Duodenal mucosa (tissue), 2 donors: ENCODE data around the gene HSD17B12.

ENCODE experiments used
- H3K27ac ChIP-seq: one replicate; pipeline ENCODE4 v1.7.0; 2013; ENCODE audit warnings: low read depth, low read length
- H3K27me3 ChIP-seq, 2 donors: one replicate each; pipeline ENCODE4 v1.7.0; 2013; ENCODE audit warnings: low read length in 2 of 2, control low read depth in 1 of 2; ENCODE audit not compliant: insufficient read depth in 2 of 2, control insufficient read depth in 1 of 2
- H3K36me3 ChIP-seq, 2 donors: one replicate each; pipeline ENCODE4 v1.7.0; 2013; ENCODE audit warnings: low read length in 2 of 2, control low read depth in 1 of 2; ENCODE audit not compliant: insufficient read depth in 2 of 2, control insufficient read depth in 1 of 2
- H3K4me1 ChIP-seq, 2 donors: one replicate each; pipeline ENCODE4 v1.7.0; 2013; ENCODE audit warnings: low read length in 2 of 2, control low read depth in 1 of 2; ENCODE audit not compliant: insufficient read depth in 2 of 2, control insufficient read depth in 1 of 2
- H3K4me3 ChIP-seq, 2 donors: one replicate each; pipeline ENCODE4 v1.7.0; 2013; ENCODE audit warnings: low read length in 2 of 2, low read depth in 1 of 2
- H3K9ac ChIP-seq, 2 donors: one replicate each; pipeline ENCODE4 v1.7.0; 2013; ENCODE audit warnings: low read length in 2 of 2, low read depth in 1 of 2
- H3K9me3 ChIP-seq, 2 donors: one replicate each; pipeline ENCODE4 v1.7.0; 2013; ENCODE audit warnings: low read length in 2 of 2, control low read depth in 1 of 2; ENCODE audit not compliant: control insufficient read depth in 1 of 2

The HSD17B12 gene

GRCh38 chr11:43899094-43899493, 218.6 kb downstream of the HSD17B12 start:
- no peaks in the 10 kb centered on the region for H3K4me1 ChIP-seq
- H3K27me3 ChIP-seq, result no peaks in the 10 kb centered on the region
- H3K36me3 ChIP-seq, result peaks cover 25 to 60% of the 10 kb centered on the region in 2 donors
- no peak overlapping the region for H3K4me3 ChIP-seq
- H3K9ac ChIP-seq, result no peak overlapping the region
- H3K27ac ChIP-seq, result no peak overlapping the region
- no peaks in the 10 kb centered on the region for H3K9me3 ChIP-seq

GRCh38 chr11:43901551-43901950, 221.0 kb downstream of the HSD17B12 start:
- Histone ChIP-seq H3K27ac (no peak overlapping the region), H3K4me1 (no peaks in the 10 kb centered on the region)

DNA sequence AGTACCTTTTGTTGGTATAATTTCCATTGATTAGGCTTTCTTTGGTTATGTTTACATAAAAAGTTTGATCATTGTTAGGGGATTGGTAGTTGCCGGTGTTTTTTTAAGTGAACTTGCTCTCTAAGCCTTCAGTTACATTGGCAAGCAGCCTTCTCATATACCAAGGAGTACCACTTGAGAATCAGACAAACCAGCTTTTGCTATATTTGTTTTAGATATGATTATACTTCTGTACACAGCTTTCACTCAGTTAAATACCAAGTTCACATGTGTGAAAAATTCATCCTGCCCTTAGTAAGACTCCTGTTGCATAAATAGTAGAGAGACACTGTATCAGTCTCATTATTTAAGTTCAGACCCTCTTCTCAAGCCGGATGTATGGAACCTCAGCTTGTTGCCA, 222.5 kb downstream of the HSD17B12 start:
- no peaks in the 10 kb centered on the region for H3K9me3 ChIP-seq
- no peak overlapping the region for H3K4me3 ChIP-seq
- no peaks in the 10 kb centered on the region for H3K27me3 ChIP-seq
- no peak overlapping the region for H3K9ac ChIP-seq
- peaks cover 13 to 42% of the 10 kb centered on the region in 2 donors for H3K36me3 ChIP-seq
- no peaks in the 10 kb centered on the region for H3K4me1 ChIP-seq
- H3K27ac ChIP-seq, result no peak overlapping the region

More at GRCh38 chr11:43901551-43901950, 221.0 kb downstream of the HSD17B12 start:
- H3K36me3 ChIP-seq, result peaks cover 20 to 53% of the 10 kb centered on the region in 2 donors
- no peak overlapping the region for H3K9ac ChIP-seq
- H3K27me3 ChIP-seq, result no peaks in the 10 kb centered on the region
- H3K4me3 ChIP-seq, result no peak overlapping the region
- H3K9me3 ChIP-seq, result no peaks in the 10 kb centered on the region

DNA sequence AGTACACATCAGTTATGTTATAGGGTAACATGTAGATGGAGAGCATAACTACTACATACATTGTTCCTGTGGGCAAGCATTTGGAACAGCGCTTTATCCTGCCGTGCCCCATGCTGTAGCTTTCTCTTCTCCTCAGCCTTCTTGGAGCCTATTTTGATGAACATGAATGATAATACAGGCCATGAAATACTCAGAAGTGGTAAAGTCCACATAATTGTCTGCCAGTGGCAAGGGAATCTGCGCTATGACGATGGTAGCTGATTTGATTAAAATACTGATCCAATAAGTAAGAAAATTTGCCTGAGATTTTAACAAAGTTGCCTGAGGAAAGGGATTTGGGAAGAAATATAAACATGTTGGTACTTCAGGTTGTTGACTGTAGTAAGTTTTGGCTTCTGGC, 223.4 kb downstream of the HSD17B12 start:
- no peaks in the 10 kb centered on the region for H3K9me3 ChIP-seq
- no peak overlapping the region for H3K27ac ChIP-seq
- no peak overlapping the region for H3K9ac ChIP-seq
- H3K4me3 ChIP-seq, result no peak overlapping the region
- H3K27me3 ChIP-seq, result no peaks in the 10 kb centered on the region
- H3K36me3 ChIP-seq, result peaks cover 5 to 36% of the 10 kb centered on the region in 2 donors
- no peaks in the 10 kb centered on the region for H3K4me1 ChIP-seq

DNA sequence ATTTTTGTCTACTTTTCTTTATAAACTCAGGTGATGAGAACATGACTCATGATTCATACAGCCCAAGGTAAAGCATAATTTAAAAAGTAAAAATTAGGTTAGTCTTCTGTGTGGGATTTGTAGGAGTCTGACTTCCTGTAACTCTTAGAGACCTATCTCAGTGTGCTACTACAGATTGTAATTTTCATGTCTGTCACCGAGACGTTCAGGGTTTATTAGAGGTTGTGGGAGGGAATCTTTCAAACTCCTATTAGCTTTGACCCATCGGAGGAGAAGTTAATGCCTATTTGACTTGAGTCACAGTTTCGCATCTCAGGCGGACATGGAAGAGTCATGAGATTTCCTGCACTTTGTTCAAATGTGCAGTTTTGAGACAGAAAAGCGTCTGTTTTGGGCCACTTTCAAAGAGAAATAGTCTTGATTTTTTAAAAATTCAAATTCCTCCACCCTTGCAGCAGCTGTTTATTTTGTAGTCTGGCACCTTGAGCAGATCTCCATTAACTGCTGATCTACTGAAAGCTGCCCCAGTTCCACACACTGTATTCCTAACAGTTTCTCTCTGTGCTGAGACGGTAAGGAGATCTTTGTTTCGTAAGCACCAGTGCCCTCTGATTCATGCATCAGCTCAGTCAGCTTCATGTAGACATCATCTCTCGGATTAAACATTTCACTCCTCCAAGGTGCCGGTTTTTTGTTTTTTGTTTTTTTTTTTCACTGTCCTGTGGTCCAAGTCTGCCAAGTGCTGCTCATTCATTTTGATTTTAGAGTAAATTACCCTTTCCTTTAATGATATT, 224.4 kb downstream of the HSD17B12 start:
- Histone ChIP-seq H3K27me3 (no peaks in the 10 kb centered on the region), H3K27ac (peak overlapping the region; percentile 18), H3K9me3 (no peaks in the 10 kb centered on the region), H3K4me1 (no peaks in the 10 kb centered on the region), H3K4me3 (no peak overlapping the region), H3K36me3 (peaks cover 5 to 38% of the 10 kb centered on the region in 2 donors), H3K9ac (no peak overlapping the region)

- no peak overlapping the region for H3K4me3 ChIP-seq
- no peaks in the 10 kb centered on the region for H3K27me3 ChIP-seq
- H3K4me1 ChIP-seq, result no peaks in the 10 kb centered on the region
- no peaks in the 10 kb centered on the region for H3K9me3 ChIP-seq
- H3K36me3 ChIP-seq, result peaks cover 5 to 45% of the 10 kb centered on the region in 2 donors
- H3K27ac ChIP-seq, result peak overlapping the region; percentile 20
- no peak overlapping the region for H3K9ac ChIP-seq
These were observed 225.3 kb downstream of the HSD17B12 start for GRCh38 chr11:43905813-43906241.
